Smooth muscle cell (in vitro differentiated cells): ENCODE measurements around the gene ULBP3. TPM values are rescaled to one million over a fixed set of nuclear protein-coding genes. Genes with fewer than 3 reads are reported as not detected.

Source experiments
- DNase-seq: peaks from one replicate; lab custom pipeline; 2025; ENCODE audit not compliant: unreplicated experiment; lab: John Stamatoyannopoulos, UW
- H2AFZ ChIP-seq: fragments of 200-600 bp; sonication (generic); 2 replicates; pipeline ENCODE4 v1.6.0; 2016; ENCODE audit warnings: antibody characterized with exemption, low read depth, mild to moderate bottlenecking
- H3F3A ChIP-seq: fragments of 200-600 bp; sonication (generic); 2 replicates; pipeline ENCODE4 v1.6.0; 2017; ENCODE audit warnings: antibody characterized with exemption, low read depth
- H3K27ac ChIP-seq: fragments of 200-600 bp; sonication (generic); 2 replicates; pipeline ENCODE4 v1.5.1; 2016; ENCODE audit warnings: low read depth, mild to moderate bottlenecking
- H3K27me3 ChIP-seq: fragments of 200-600 bp; sonication (generic); 2 replicates; pipeline ENCODE4 v1.6.1; 2016; ENCODE audit warnings: low read depth, mild to moderate bottlenecking
- H3K36me3 ChIP-seq: fragments of 200-600 bp; sonication (generic); 2 replicates; pipeline ENCODE4 v1.5.1; 2016; ENCODE audit warnings: low read depth
- H3K4me1 ChIP-seq: fragments of 200-600 bp; sonication (generic); 2 replicates; pipeline ENCODE4 v1.5.1; 2016; ENCODE audit warnings: low read depth
- H3K4me2 ChIP-seq: fragments of 200-600 bp; sonication (generic); 2 replicates; pipeline ENCODE4 v1.6.0; 2016; ENCODE audit warnings: mild to moderate bottlenecking
- H3K4me3 ChIP-seq: fragments of 200-600 bp; sonication (generic); 2 replicates; pipeline ENCODE4 v1.5.1; 2016; ENCODE audit warnings: mild to moderate bottlenecking
- H3K79me2 ChIP-seq: fragments of 200-600 bp; sonication (generic); 2 replicates; pipeline ENCODE4 v1.6.0; 2016; ENCODE audit warnings: low read depth, mild to moderate bottlenecking
- H3K9ac ChIP-seq: fragments of 200-600 bp; sonication (generic); 2 replicates; pipeline ENCODE4 v1.6.0; 2016; ENCODE audit warnings: low read depth
- H3K9me3 ChIP-seq: fragments of 200-600 bp; sonication (generic); replicated peaks from 2 replicates; pipeline ENCODE4 v1.5.1; 2016; ENCODE audit warnings: low read depth
- H4K20me1 ChIP-seq: fragments of 200-600 bp; sonication (generic); 2 replicates; pipeline ENCODE4 v1.6.0; 2016; ENCODE audit warnings: low read depth
- CTCF ChIP-seq: fragments of 200-600 bp; sonication (generic); IDR thresholded peaks from 2 replicates; pipeline ENCODE4 v1.5.1; 2017; ENCODE audit warnings: borderline replicate concordance, mild to moderate bottlenecking, antibody characterized with exemption; ENCODE audit not compliant: insufficient read depth, poor library complexity, severe bottlenecking
- WGBS: methylation state at CpG from one replicate; pipeline ENCODE4 v1.1.7; 2016; ENCODE audit warnings: low lambda C conversion rate; 5-methylcytosine and 5-hydroxymethylcytosine counted together
- polyA plus RNA-seq: library from polyadenylated mRNA; unstranded; fragments of >200 nt; fragmentation: Nextera tagmentation; extraction: Ambion mirVana; gene quantifications from 2 replicates; pipeline ENCODE4 v1.2.1, GENCODE V29; 2016
- total RNA-seq: library from RNA; depleted of rRNA; stranded (reverse); fragments of >200 nt; gene quantifications from 2 replicates; pipeline ENCODE4 v1.2.3, GENCODE V29; 2014

The ULBP3 gene
- total and polyA plus RNA-seq, 2 experiments from 2014 or later, result 2.4 to 11.7 TPM

GRCh38 chr6:150100745-150101144 lies 31.8 kb upstream of the ULBP3 start:
- no peak for DNase-seq
- Histone ChIP-seq H3K27me3 (peaks cover 16% of the 10 kb centered on the region), H3K27ac (no peak overlapping the region), H3K9ac (no peak overlapping the region), H3K4me2 (no peak overlapping the region), H3F3A (no peaks in the 10 kb centered on the region), H3K79me2 (no peaks in the 10 kb centered on the region), H3K9me3 (no peaks in the 10 kb centered on the region), H3K4me1 (no peaks in the 10 kb centered on the region), H2AFZ (no peak overlapping the region), H4K20me1 (no peaks in the 10 kb centered on the region), H3K36me3 (no peaks in the 10 kb centered on the region), H3K4me3 (no peak overlapping the region)
- 90% methylated on average over 19 of the region's 19 CpGs for WGBS
- no peak for TF ChIP-seq CTCF

GRCh38 chr6:150099953-150100352 lies 31.0 kb upstream of the ULBP3 start:
- H3K9ac ChIP-seq, result no peak overlapping the region
- H3K4me1 ChIP-seq, result no peaks in the 10 kb centered on the region
- no peak overlapping the region for H2AFZ ChIP-seq
- H3F3A ChIP-seq, result no peaks in the 10 kb centered on the region
- H3K79me2 ChIP-seq, result no peaks in the 10 kb centered on the region
- H3K27ac ChIP-seq, result no peak overlapping the region
- H3K9me3 ChIP-seq, result no peaks in the 10 kb centered on the region
- H3K27me3 ChIP-seq, result peaks cover 24% of the 10 kb centered on the region
- no peak for TF ChIP-seq CTCF
- no peak overlapping the region for H3K4me3 ChIP-seq
- H3K4me2 ChIP-seq, result no peak overlapping the region
- DNase-seq, result no peak
- H4K20me1 ChIP-seq, result no peaks in the 10 kb centered on the region
- no peaks in the 10 kb centered on the region for H3K36me3 ChIP-seq
- 95% methylated on average over 11 of the region's 11 CpGs for WGBS

- Histone ChIP-seq H3K27me3 (peaks cover 28% of the 10 kb centered on the region), H3K4me1 (no peaks in the 10 kb centered on the region), H3K4me3 (no peak overlapping the region), H3K9ac (no peak overlapping the region), H3K4me2 (no peak overlapping the region), H3K36me3 (no peaks in the 10 kb centered on the region), H4K20me1 (no peaks in the 10 kb centered on the region), H3K27ac (no peak overlapping the region), H3F3A (no peaks in the 10 kb centered on the region), H2AFZ (no peak overlapping the region), H3K9me3 (no peaks in the 10 kb centered on the region), H3K79me2 (no peaks in the 10 kb centered on the region)
- no peak for DNase-seq
- 89% methylated on average over 8 of the region's 8 CpGs for WGBS
- no peak for TF ChIP-seq CTCF
Measured at GRCh38 chr6:150099546-150099945, 30.6 kb upstream of the ULBP3 start.

GRCh38 chr6:150098155-150098554 lies 29.2 kb upstream of the ULBP3 start:
- Histone ChIP-seq H3K4me3 (no peak overlapping the region), H3F3A (no peaks in the 10 kb centered on the region)

More at GRCh38 chr6:150098155-150098554, 29.2 kb upstream of the ULBP3 start:
- H4K20me1 ChIP-seq, result no peaks in the 10 kb centered on the region
- H3K9ac ChIP-seq, result no peak overlapping the region
- H2AFZ ChIP-seq, result no peak overlapping the region
- H3K27me3 ChIP-seq, result peaks cover 29% of the 10 kb centered on the region
- WGBS, result 92% methylated on average over 10 of the region's 10 CpGs
- no peaks in the 10 kb centered on the region for H3K4me1 ChIP-seq
- DNase-seq, result no peak
- H3K36me3 ChIP-seq, result no peaks in the 10 kb centered on the region
- no peak overlapping the region for H3K4me2 ChIP-seq
- H3K9me3 ChIP-seq, result no peaks in the 10 kb centered on the region
- no peak for TF ChIP-seq CTCF
- no peaks in the 10 kb centered on the region for H3K79me2 ChIP-seq
- H3K27ac ChIP-seq, result no peak overlapping the region
